HepG2 (cell line): ENCODE results near the gene CPNE2. TPM values are rescaled to one million over a fixed set of nuclear protein-coding genes. Genes with fewer than 3 reads are reported as not detected.

Experiments used
- ATF1 ChIP-seq: IDR thresholded peaks from 2 replicates; pipeline ENCODE4 v1.6.1; 2016; ENCODE audit warnings: mild to moderate bottlenecking, control low read depth
- EP300 ChIP-seq, 3 experiments: sonication (generic) in 1 of 3; formaldehyde crosslinking in 1 of 3; IDR thresholded peaks; 2 replicates each; pipeline versions ENCODE4 v1.5.1 to v1.6.1; 2011 to 2020; ENCODE audit warnings: low read depth in 2 of 3, low read length in 2 of 3, borderline replicate concordance in 1 of 3, improper control_type of control experiment in 1 of 3, mild to moderate bottlenecking in 1 of 3, missing genetic modification reagents in 1 of 3, moderate library complexity in 1 of 3
- GFI1 ChIP-seq: sonication (generic); formaldehyde crosslinking; IDR thresholded peaks from 2 replicates; pipeline ENCODE4 v1.5.0; 2020; ENCODE audit warnings: missing genetic modification reagents, mild to moderate bottlenecking, borderline replicate concordance
- HNF4G ChIP-seq, 2 experiments: sonication (generic) in 1 of 2; formaldehyde crosslinking in 1 of 2; IDR thresholded peaks; 2 replicates each; pipeline versions ENCODE4 v1.4.0 to v1.6.1; 2011 to 2020; ENCODE audit warnings: borderline replicate concordance in 2 of 2, low read depth in 2 of 2, mild to moderate bottlenecking in 2 of 2, low read length in 1 of 2, missing genetic modification reagents in 1 of 2, moderate library complexity in 1 of 2
- LCORL ChIP-seq, 2 experiments: fragments of 450-650 bp in 1 of 2; sonication (generic) in 1 of 2; formaldehyde crosslinking in 1 of 2; IDR thresholded peaks; 2 replicates each; pipeline versions ENCODE4 v1.5.0 to v1.6.1; 2017 to 2020; ENCODE audit warnings: antibody characterized with exemption in 1 of 2, missing genetic modification reagents in 1 of 2
- MLLT10 ChIP-seq: sonication (generic); formaldehyde crosslinking; IDR thresholded peaks from 2 replicates; pipeline ENCODE4 v1.4.0; 2020; ENCODE audit warnings: missing genetic modification reagents
- NCOA2 ChIP-seq: sonication (generic); formaldehyde crosslinking; IDR thresholded peaks from 2 replicates; pipeline ENCODE4 v1.8.0; 2022; ENCODE audit warnings: inconsistent platforms
- NR2F1 ChIP-seq, 2 experiments: fragments of 450-650 bp in 1 of 2; formaldehyde crosslinking in 1 of 2; IDR thresholded peaks; 2 replicates each; pipeline versions ENCODE4 v1.5.0 to v1.6.1; 2016 to 2020; ENCODE audit warnings: mild to moderate bottlenecking in 1 of 2, missing compliant biosample characterization in 1 of 2, missing genetic modification reagents in 1 of 2, moderate library complexity in 1 of 2
- NR2F6 ChIP-seq, 2 experiments: IDR thresholded peaks; 2 replicates each; pipeline ENCODE4 v1.6.1; 2016; ENCODE audit warnings: antibody characterized with exemption in 1 of 2, mild to moderate bottlenecking in 1 of 2
- PHF21A ChIP-seq: sonication (generic); formaldehyde crosslinking; IDR thresholded peaks from 2 replicates; pipeline ENCODE4 v1.5.0; 2020; ENCODE audit warnings: mild to moderate bottlenecking, missing genetic modification reagents
- SSRP1 ChIP-seq: IDR thresholded peaks from 2 replicates; pipeline ENCODE4 v1.6.1; 2016; ENCODE audit warnings: control low read depth
- ZFAT ChIP-seq: sonication (generic); formaldehyde crosslinking; conservative IDR thresholded peaks from 2 replicates; pipeline ENCODE4 v1.8.1; 2023; ENCODE audit warnings: missing genetic modification reagents, inconsistent platforms
- ZNF180 ChIP-seq: sonication (generic); formaldehyde crosslinking; IDR thresholded peaks from 2 replicates; pipeline ENCODE4 v1.4.0; 2020; ENCODE audit warnings: low read depth, missing genetic modification reagents, borderline replicate concordance
- ZNF207 ChIP-seq: fragments of 450-650 bp; IDR thresholded peaks from 2 replicates; pipeline ENCODE4 v1.6.1; 2016; ENCODE audit warnings: antibody characterized with exemption, borderline replicate concordance
- ZNF225 ChIP-seq: sonication (generic); formaldehyde crosslinking; IDR thresholded peaks from 2 replicates; pipeline ENCODE4 v1.4.0; 2020; ENCODE audit warnings: mild to moderate bottlenecking, missing genetic modification reagents
- ZNF331 ChIP-seq: sonication (generic); formaldehyde crosslinking; IDR thresholded peaks from 2 replicates; pipeline ENCODE4 v1.4.0; 2020; ENCODE audit warnings: missing genetic modification reagents
- ZNF543 ChIP-seq: sonication (generic); formaldehyde crosslinking; IDR thresholded peaks from 2 replicates; pipeline ENCODE4 v1.4.0; 2020; ENCODE audit warnings: mild to moderate bottlenecking, missing genetic modification reagents
- ZNF562 ChIP-seq: sonication (generic); formaldehyde crosslinking; IDR thresholded peaks from 2 replicates; pipeline ENCODE4 v1.8.0; 2022; ENCODE audit warnings: missing genetic modification reagents, borderline replicate concordance
- ZNF672 ChIP-seq: sonication (generic); formaldehyde crosslinking; IDR thresholded peaks from 2 replicates; pipeline ENCODE4 v1.8.1; 2022; ENCODE audit warnings: missing genetic modification reagents
- polyA plus RNA-seq, 8 experiments: library from polyadenylated mRNA; depleted of rRNA in 3 of 8; stranded (reverse) in 7 of 8; unstranded in 1 of 8; fragments of >200 nt; fragmentation: Illumina TruSeq in 4 of 8; extraction: Trizol in 4 of 8; gene quantifications; 2 replicates each; pipeline versions ENCODE4 v1.2.1 to v1.2.3, GENCODE V29; 2011 to 2016; ENCODE audit warnings: low read depth in 4 of 8, missing spikeins in 1 of 8, mixed read lengths in 1 of 8; ENCODE audit not compliant: insufficient read depth in 1 of 8
- total RNA-seq, 5 experiments: library from RNA; depleted of rRNA; stranded (reverse); fragments of >200 nt; fragmentation: Illumina TruSeq; extraction: Trizol; gene quantifications; 2 replicates each; pipeline ENCODE4 v1.2.3, GENCODE V29; 2016; ENCODE audit warnings: low read depth in 1 of 5
- TF ChIP-seq, protein P1 (sequence below): sonication (generic); formaldehyde crosslinking; IDR thresholded peaks from 2 replicates; pipeline ENCODE4 v1.4.0; 2020; ENCODE audit warnings: mild to moderate bottlenecking, missing genetic modification reagents
- TF ChIP-seq, protein P2 (sequence below): sonication (generic); formaldehyde crosslinking; IDR thresholded peaks from 2 replicates; pipeline ENCODE4 v1.4.0; 2020; ENCODE audit warnings: missing genetic modification reagents
- TF ChIP-seq, protein P3 (sequence below): sonication (generic); formaldehyde crosslinking; IDR thresholded peaks from 2 replicates; pipeline ENCODE4 v1.5.0; 2020; ENCODE audit warnings: mild to moderate bottlenecking, missing genetic modification reagents, borderline replicate concordance

The CPNE2 gene
- total and polyA plus RNA-seq, 2 of the 13 experiments (the other 11 are each of a cell fraction or from before 2014, with no cell fraction given) = 10.6 to 23.3 TPM

DNA sequence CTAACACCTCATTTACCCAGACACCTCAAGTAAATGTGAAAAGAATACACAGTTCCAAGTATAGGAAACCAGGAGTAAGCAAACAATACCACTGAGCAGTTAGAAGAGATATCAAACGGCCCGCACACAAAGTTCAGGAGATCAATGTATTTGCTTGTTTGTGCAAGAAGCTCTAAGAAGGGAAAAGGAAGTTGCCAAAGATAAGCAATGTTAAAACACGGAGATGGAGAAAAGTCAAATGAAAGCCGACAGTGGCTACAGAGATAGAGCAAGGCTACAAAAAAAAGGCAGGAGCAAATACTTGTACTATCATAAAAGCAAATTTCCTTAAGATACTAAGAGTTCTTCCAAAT, 63.9 kb downstream of the CPNE2 start (continued):
- TF ChIP-seq, protein P1, sequence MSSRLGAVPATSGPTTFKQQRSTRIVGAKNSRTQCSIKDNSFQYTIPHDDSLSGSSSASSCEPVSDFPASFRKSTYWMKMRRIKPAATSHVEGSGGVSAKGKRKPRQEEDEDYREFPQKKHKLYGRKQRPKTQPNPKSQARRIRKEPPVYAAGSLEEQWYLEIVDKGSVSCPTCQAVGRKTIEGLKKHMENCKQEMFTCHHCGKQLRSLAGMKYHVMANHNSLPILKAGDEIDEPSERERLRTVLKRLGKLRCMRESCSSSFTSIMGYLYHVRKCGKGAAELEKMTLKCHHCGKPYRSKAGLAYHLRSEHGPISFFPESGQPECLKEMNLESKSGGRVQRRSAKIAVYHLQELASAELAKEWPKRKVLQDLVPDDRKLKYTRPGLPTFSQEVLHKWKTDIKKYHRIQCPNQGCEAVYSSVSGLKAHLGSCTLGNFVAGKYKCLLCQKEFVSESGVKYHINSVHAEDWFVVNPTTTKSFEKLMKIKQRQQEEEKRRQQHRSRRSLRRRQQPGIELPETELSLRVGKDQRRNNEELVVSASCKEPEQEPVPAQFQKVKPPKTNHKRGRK (CRISPR knock-in tag) = no peak
- no peak for TF ChIP-seq MLLT10 (CRISPR knock-in tag)
- peak; percentile 47; the same call in 1 of the 2 replicates for TF ChIP-seq ZNF331 (CRISPR knock-in tag)
- no peak for TF ChIP-seq ZNF225 (CRISPR knock-in tag)
- no peak for TF ChIP-seq ZNF672 (CRISPR knock-in tag)
- no peak for TF ChIP-seq ZNF562 (CRISPR knock-in tag)
- TF ChIP-seq LCORL (IDR thresholded peaks at IDR 0.05) = no peak
- peak; percentile 34; the same call in 1 of the 2 replicates for TF ChIP-seq LCORL (CRISPR knock-in tag; IDR thresholded peaks at IDR 0.05)
- no peak for TF ChIP-seq SSRP1 (CRISPR knock-in tag)
- TF ChIP-seq, protein P2, sequence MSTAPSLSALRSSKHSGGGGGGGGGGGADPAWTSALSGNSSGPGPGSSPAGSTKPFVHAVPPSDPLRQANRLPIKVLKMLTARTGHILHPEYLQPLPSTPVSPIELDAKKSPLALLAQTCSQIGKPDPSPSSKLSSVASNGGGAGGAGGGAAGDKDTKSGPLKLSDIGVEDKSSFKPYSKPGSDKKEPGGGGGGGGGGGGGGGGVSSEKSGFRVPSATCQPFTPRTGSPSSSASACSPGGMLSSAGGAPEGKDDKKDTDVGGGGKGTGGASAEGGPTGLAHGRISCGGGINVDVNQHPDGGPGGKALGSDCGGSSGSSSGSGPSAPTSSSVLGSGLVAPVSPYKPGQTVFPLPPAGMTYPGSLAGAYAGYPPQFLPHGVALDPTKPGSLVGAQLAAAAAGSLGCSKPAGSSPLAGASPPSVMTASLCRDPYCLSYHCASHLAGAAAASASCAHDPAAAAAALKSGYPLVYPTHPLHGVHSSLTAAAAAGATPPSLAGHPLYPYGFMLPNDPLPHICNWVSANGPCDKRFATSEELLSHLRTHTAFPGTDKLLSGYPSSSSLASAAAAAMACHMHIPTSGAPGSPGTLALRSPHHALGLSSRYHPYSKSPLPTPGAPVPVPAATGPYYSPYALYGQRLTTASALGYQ (CRISPR knock-in tag) = peak; percentile 55; the same call in 1 of the 2 replicates
- peak; percentile 83 for TF ChIP-seq NCOA2
- TF ChIP-seq ZNF180 (CRISPR knock-in tag) = no peak
- no peak for TF ChIP-seq ZFAT (CRISPR knock-in tag)
- TF ChIP-seq PHF21A = 0 out of 2 replicates have a peak, but pooled peaks have one; percentile 27
- peak; percentile 50; the same call in 1 of the 2 replicates for TF ChIP-seq GFI1
- no peak for TF ChIP-seq ATF1 (CRISPR knock-in tag)
- TF ChIP-seq EP300 (IDR thresholded peaks at IDR 0.05; ENCODE audit: low read depth in 2 of 2, low read length in 2 of 2) = peak in 1 of 2 experiments; percentile 87; a peak in 2 of 4 replicates
- TF ChIP-seq EP300 (CRISPR knock-in tag; IDR thresholded peaks at IDR 0.05; ENCODE audit: borderline replicate concordance) = peak; percentile 62; the same call in 1 of the 2 replicates
- TF ChIP-seq, protein P3, sequence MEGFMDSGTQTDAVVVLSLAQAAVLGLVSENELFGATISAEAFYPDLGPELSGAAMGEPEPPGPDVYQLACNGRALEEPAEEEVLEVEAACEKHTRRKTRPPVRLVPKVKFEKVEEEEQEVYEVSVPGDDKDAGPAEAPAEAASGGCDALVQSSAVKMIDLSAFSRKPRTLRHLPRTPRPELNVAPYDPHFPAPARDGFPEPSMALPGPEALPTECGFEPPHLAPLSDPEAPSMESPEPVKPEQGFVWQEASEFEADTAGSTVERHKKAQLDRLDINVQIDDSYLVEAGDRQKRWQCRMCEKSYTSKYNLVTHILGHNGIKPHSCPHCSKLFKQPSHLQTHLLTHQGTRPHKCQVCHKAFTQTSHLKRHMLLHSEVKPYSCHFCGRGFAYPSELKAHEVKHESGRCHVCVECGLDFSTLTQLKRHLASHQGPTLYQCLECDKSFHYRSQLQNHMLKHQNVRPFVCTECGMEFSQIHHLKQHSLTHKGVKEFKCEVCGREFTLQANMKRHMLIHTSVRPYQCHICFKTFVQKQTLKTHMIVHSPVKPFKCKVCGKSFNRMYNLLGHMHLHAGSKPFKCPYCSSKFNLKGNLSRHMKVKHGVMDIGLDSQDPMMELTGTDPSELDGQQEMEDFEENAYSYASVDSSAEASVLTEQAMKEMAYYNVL (CRISPR knock-in tag) = peak; percentile 66; the same call in 1 of the 2 replicates
- TF ChIP-seq ZNF543 = no peak
- 0 out of 4 replicates have a peak, but pooled peaks of 1 of the 2 experiments have one; percentile 47 for TF ChIP-seq NR2F1 (CRISPR knock-in tag; IDR thresholded peaks at IDR 0.05)
- no peak for TF ChIP-seq ZNF207
- TF ChIP-seq HNF4G (IDR thresholded peaks at IDR 0.05; ENCODE audit: borderline replicate concordance, low read depth, low read length) = peak; percentile 52; the same call in 1 of the 2 replicates
- no peak for TF ChIP-seq HNF4G (CRISPR knock-in tag; IDR thresholded peaks at IDR 0.05; ENCODE audit: borderline replicate concordance, low read depth)
- peak; percentile 83 for TF ChIP-seq NR2F6 (IDR thresholded peaks at IDR 0.05)
- TF ChIP-seq NR2F6 (CRISPR knock-in tag; IDR thresholded peaks at IDR 0.05) = peak; percentile 66; the same call in 1 of the 2 replicates
